Fibroblast of pulmonary artery (primary cell): Measurements from ENCODE around the gene UPP1.

ENCODE experiments used
- DNase-seq: peaks from one replicate; pipeline ENCODE4 v3.0.0-alpha.2; 2010; ENCODE audit warnings: low read depth
- H3K4me3 ChIP-seq: replicated peaks from 2 replicates; pipeline ENCODE4 v1.5.1; 2011; ENCODE audit warnings: low read depth, mild to moderate bottlenecking, control low read depth, low read length, moderate library complexity
- CTCF ChIP-seq: IDR thresholded peaks from 2 replicates; pipeline ENCODE4 v1.5.1; 2011; ENCODE audit warnings: mild to moderate bottlenecking, control low read depth, low read length, inconsistent platforms; ENCODE audit errors: missing control alignments

The UPP1 gene

GRCh38 chr7:48101352-48101751 lies 12.3 kb downstream of the UPP1 start:
- no peak for TF ChIP-seq CTCF
- H3K4me3 ChIP-seq = no peak overlapping the region

GRCh38 chr7:48101968-48102367 lies 12.9 kb downstream of the UPP1 start:
- DNase-seq = no peak
- peak; percentile 37 for TF ChIP-seq CTCF
- H3K4me3 ChIP-seq = no peak overlapping the region

More at GRCh38 chr7:48101352-48101751, 12.3 kb downstream of the UPP1 start:
- no peak for DNase-seq

GRCh38 chr7:48102530-48102929 lies 13.5 kb downstream of the UPP1 start:
- no peak for DNase-seq
- no peak overlapping the region for H3K4me3 ChIP-seq
- TF ChIP-seq CTCF = no peak

- H3K4me3 ChIP-seq = no peak overlapping the region
- no peak for DNase-seq
- no peak for TF ChIP-seq CTCF
Observed at GRCh38 chr7:48105045-48105444, 16.0 kb downstream of the UPP1 start.

- TF ChIP-seq CTCF = no peak
- no peak for DNase-seq
- H3K4me3 ChIP-seq = no peak overlapping the region
Observed at GRCh38 chr7:48106906-48107659, 18.0 kb downstream of the UPP1 start.

GRCh38 chr7:48107926-48108472 lies 18.9 kb downstream of the UPP1 start:
- no peak for TF ChIP-seq CTCF
- no peak overlapping the region for H3K4me3 ChIP-seq
- no peak for DNase-seq
